Endothelial cell of umbilical vein (primary cell): ENCODE data around the gene BAZ1B. TPM values are rescaled to one million over a fixed set of nuclear protein-coding genes. Genes with fewer than 3 reads are reported as not detected.
A peak's percentile ranks its signal among the peaks of the same experiment; 100 is the strongest.
"Not testable (repeated sequence)": the region's sequence is repeated elsewhere in the genome, so short reads cannot be mapped to it uniquely, and the experiment has no call there.

Source experiments
- BruUV-seq: library from RNA; stranded (reverse); fragments of 400-500 nt; replicated peaks from 2 replicates; lab custom pipeline; 2021; lab: Mats Ljungman, UMichigan
- CTCF ChIA-PET: fragments of 300-600, 350-600 bp; sonication (Branson Sonifier 250); formaldehyde crosslinking; loops from one replicate; lab custom pipeline; 2021; ENCODE audit warnings: antibody characterized with exemption, inconsistent platforms; lab: Charles Lee
- POLR2A ChIA-PET: fragments of 300-600, 350-600 bp; sonication (Branson Sonifier 250); formaldehyde crosslinking; loops from one replicate; lab custom pipeline; 2021; ENCODE audit warnings: antibody characterized with exemption, inconsistent platforms; lab: Charles Lee
- DNase-seq: peaks from one replicate; pipeline ENCODE4 v3.0.0-alpha.2; 2011; ENCODE audit warnings: low read depth, low spot score
- FAIRE-seq: peaks from 2 replicates; lab custom pipeline; 2011; peaks lifted over from hg19 to GRCh38; lab: Jason Lieb, UNC
- H2AFZ ChIP-seq: 2 replicates; pipeline ENCODE4 v1.6.0; 2012; ENCODE audit warnings: low read depth, low read length, control low read depth, inconsistent platforms
- H3K27ac ChIP-seq: 2 replicates; pipeline ENCODE4 v1.5.1; 2011; ENCODE audit warnings: low read depth, mild to moderate bottlenecking, control low read depth, low read length, moderate library complexity; ENCODE audit not compliant: insufficient read depth
- H3K27me3 ChIP-seq, 2 experiments: 2 replicates each; pipeline versions ENCODE4 v1.6.0 to v1.6.1; 2011; ENCODE audit warnings: low read length in 2 of 2, mixed read lengths in 1 of 2; ENCODE audit not compliant: control insufficient read depth in 2 of 2, insufficient read depth in 2 of 2
- H3K36me3 ChIP-seq, 2 experiments: 2 replicates in 1 of 2; 3 replicates in 1 of 2; pipeline ENCODE4 v1.5.1; 2011; ENCODE audit warnings: low read length in 2 of 2, mild to moderate bottlenecking in 1 of 2, moderate library complexity in 1 of 2; ENCODE audit not compliant: control insufficient read depth in 2 of 2, insufficient read depth in 2 of 2; ENCODE audit errors: extremely low read depth in 1 of 2
- H3K4me1 ChIP-seq: 3 replicates; pipeline ENCODE4 v1.5.1; 2011; ENCODE audit warnings: mild to moderate bottlenecking, low read length; ENCODE audit not compliant: control insufficient read depth, insufficient read depth; ENCODE audit errors: extremely low read depth
- H3K4me2 ChIP-seq: 2 replicates; pipeline ENCODE4 v1.6.1; 2011; ENCODE audit warnings: low read length, control low read depth, mixed read lengths; ENCODE audit not compliant: insufficient read depth
- H3K4me3 ChIP-seq, 3 experiments: fragments of 200-600 bp in 1 of 3; sonication (generic), shearing (Covaris generic) in 1 of 3; replicated peaks in 1 of 3; 2 replicates each; pipeline ENCODE4 v1.5.1; 2011 to 2016; ENCODE audit warnings: control low read depth in 3 of 3, low read length in 3 of 3, mild to moderate bottlenecking in 2 of 3, inconsistent platforms in 1 of 3, low read depth in 1 of 3, moderate library complexity in 1 of 3; ENCODE audit not compliant: insufficient read depth in 1 of 3
- H3K79me2 ChIP-seq: 2 replicates; pipeline ENCODE4 v1.6.0; 2012; ENCODE audit warnings: low read length, inconsistent platforms; ENCODE audit not compliant: control insufficient read depth, insufficient read depth
- H3K9ac ChIP-seq: replicated peaks from 2 replicates; pipeline ENCODE3; 2011; ENCODE audit warnings: low read length, control low read depth; ENCODE audit not compliant: insufficient read depth; ENCODE audit errors: extremely low read depth
- H3K9me1 ChIP-seq: replicated peaks from 3 replicates; pipeline ENCODE4 v1.6.0; 2011; ENCODE audit warnings: mild to moderate bottlenecking, low read length; ENCODE audit not compliant: control insufficient read depth, insufficient read depth; ENCODE audit errors: extremely low read depth
- H3K9me3 ChIP-seq: replicated peaks from 2 replicates; pipeline ENCODE4 v1.5.1; 2012; ENCODE audit warnings: low read length, inconsistent platforms; ENCODE audit not compliant: control insufficient read depth, insufficient read depth
- H4K20me1 ChIP-seq: replicated peaks from 2 replicates; pipeline ENCODE3; 2011; ENCODE audit warnings: mild to moderate bottlenecking, low read length; ENCODE audit not compliant: control insufficient read depth, insufficient read depth; ENCODE audit errors: extremely low read depth
- CTCF ChIP-seq, 2 donors: IDR thresholded peaks; 1 replicate in 1 of 2; 2 replicates in 1 of 2; pipeline ENCODE4 v1.5.1; 2011; ENCODE audit warnings: low read length in 2 of 2, mild to moderate bottlenecking in 2 of 2, moderate library complexity in 2 of 2, control low read depth in 1 of 2, inconsistent platforms in 1 of 2, low read depth in 1 of 2; ENCODE audit not compliant: insufficient read depth in 1 of 2; ENCODE audit errors: extremely low read depth in 1 of 2
- EZH2 ChIP-seq: IDR thresholded peaks from 2 replicates; pipeline ENCODE4 v1.6.1; 2012; ENCODE audit warnings: borderline replicate concordance, low read depth, mild to moderate bottlenecking, moderate library complexity, low read length, inconsistent platforms; ENCODE audit not compliant: severe bottlenecking
- JUN ChIP-seq: IDR thresholded peaks from 2 replicates; pipeline ENCODE4 v1.6.1; 2011; ENCODE audit warnings: borderline replicate concordance, low read depth; ENCODE audit not compliant: insufficient read length, insufficient read depth
- dilution Hi-C: fragments of 300-500 bp; cut with MboI; formaldehyde crosslinking; loops from one replicate; pipeline ENCODE4 v1.15.0; 2019; ENCODE audit warnings: low sequenced_read_pairs; ENCODE audit not compliant: extremely low pct_ligation_motif_present
- intact Hi-C: fragments of 100-400 bp; cut with micrococcal nuclease; formaldehyde crosslinking; loops from one replicate; pipeline ENCODE4 v1.10.0; 2022
- polyA plus RNA-seq, 4 experiments: library from polyadenylated mRNA; depleted of rRNA in 3 of 4; stranded (reverse) in 3 of 4; unstranded in 1 of 4; fragments of >200 nt; gene quantifications; 2 replicates each; pipeline versions ENCODE4 v1.2.1 to v1.2.3, GENCODE V29; 2011 to 2012; ENCODE audit warnings: missing spikeins in 1 of 4
- total RNA-seq: library from RNA; stranded (reverse); gene quantifications from 2 replicates; pipeline ENCODE4 v1.2.3, GENCODE V29; 2021

Gene BAZ1B
- total and polyA plus RNA-seq, 2 donors (not counting 3 experiments of a cell fraction or from before 2014, with no cell fraction given), result 16.2 to 74.7 TPM

GRCh38 chr7:73555411-73555982, 33.4 kb upstream of the BAZ1B start:
- Histone ChIP-seq H3K27me3 (no peaks in the 10 kb centered on the region), H3K9me1 (no peaks in the 10 kb centered on the region), H2AFZ (no peak overlapping the region), H3K9ac (peak overlapping the region; percentile 100), H3K27ac (no peak overlapping the region), H3K79me2 (peaks cover 52% of the 10 kb centered on the region), H4K20me1 (peaks cover 2% of the 10 kb centered on the region), H3K9me3 (no peaks in the 10 kb centered on the region), H3K4me2 (peak overlapping the region; percentile 88), H3K4me3 (peak overlapping the region in 2 of 3 experiments; percentile 82 to 90), H3K4me1 (peaks cover 18% of the 10 kb centered on the region), H3K36me3 (peaks cover 2 to 4% of the 10 kb centered on the region in 2 experiments)
- ChIA-PET POLR2A (no interaction called here), CTCF (no interaction called here)
- FAIRE-seq, result peak; percentile 57
- no peak for TF ChIP-seq EZH2
- TF ChIP-seq JUN, result no peak
- no peak for TF ChIP-seq CTCF (IDR thresholded peaks at IDR 0.05; ENCODE audit: extremely low read depth in 1 of 2, insufficient read depth in 1 of 2, low read depth in 1 of 2, low read length in 2 of 2)
- no TSS peak for BruUV-seq
- intact Hi-C loops, result no loop called here
- dilution Hi-C loops, result no loop called here
- DNase-seq, result peak; percentile 17

- H3K9me1 ChIP-seq, CTCF ChIA-PET, H3K4me2 ChIP-seq, dilution Hi-C loops, H3K27ac ChIP-seq, BruUV-seq, H4K20me1 ChIP-seq, H3K36me3 ChIP-seq, H3K27me3 ChIP-seq, intact Hi-C loops, POLR2A ChIA-PET, FAIRE-seq, H3K4me3 ChIP-seq, H3K4me1 ChIP-seq, H3K9me3 ChIP-seq, H2AFZ ChIP-seq, DNase-seq, H3K9ac ChIP-seq: not testable (repeated sequence)
- peaks cover 75% of the 10 kb centered on the region for H3K79me2 ChIP-seq
These were observed 28.0 kb upstream of the BAZ1B start for GRCh38 chr7:73550093-73550492.
